ENCODE data around the gene KCNS3. TPM values are rescaled to one million over a fixed set of nuclear protein-coding genes. Genes with fewer than 3 reads are reported as not detected.
A peak's percentile ranks its signal among the peaks of the same experiment; 100 is the strongest.

The KCNS3 gene
- total and polyA plus RNA-seq, 2 of the 13 experiments (the other 11 are each of a cell fraction or from before 2014, with no cell fraction given): not detected

GRCh38 chr2:17901246-17901645, 22.8 kb downstream of the KCNS3 start:
- no peak overlapping the region for H3K4me3 ChIP-seq (replicated peaks in 1 of 3; ENCODE audit: insufficient read depth in 1 of 3, low read depth in 2 of 3, low read length in 3 of 3)
- H3K36me3 ChIP-seq (replicated peaks in 1 of 2; ENCODE audit: control insufficient read depth in 1 of 2, insufficient read depth in 2 of 2, low read length in 2 of 2): no peaks in the 10 kb centered on the region
- 5% methylated on average over 5 of the region's 5 CpGs for WGBS (ENCODE audit: low lambda C conversion rate)
- DNase-seq (ENCODE audit: low spot score): no peak
- H3K79me2 ChIP-seq (ENCODE audit: insufficient read depth, low read length): no peaks in the 10 kb centered on the region
- no peak; the same call in 2 of the 3 replicates for ATAC-seq
- no peak for FAIRE-seq
- no peaks in the 10 kb centered on the region for H4K20me1 ChIP-seq (ENCODE audit: insufficient read depth, low read length)
- H3K27me3 ChIP-seq (ENCODE audit: control insufficient read depth in 1 of 2, insufficient read depth in 2 of 2, low read length in 2 of 2): no peaks in the 10 kb centered on the region
- no peak overlapping the region for H2AFZ ChIP-seq (ENCODE audit: low read length)
- no TSS peak for BruUV-seq (replicated peaks)
- no peaks in the 10 kb centered on the region for H3K4me1 ChIP-seq (ENCODE audit: insufficient read depth, low read length)
- CTCF ChIA-PET (ENCODE audit: low intra/inter-chr PET ratio, low total read pairs): no interaction called here
- H3K27ac ChIP-seq (ENCODE audit: extremely low read length, insufficient read depth, low read length): no peak overlapping the region
- no peak overlapping the region for H3K9ac ChIP-seq (ENCODE audit: insufficient read depth, low read depth, low read length)
- POLR2A ChIA-PET: no interaction called here
- no peak for TF ChIP-seq PCBP1 (IDR thresholded peaks at IDR 0.05; ENCODE audit: borderline replicate concordance, low read depth, low read length)
- TF ChIP-seq LCORL (IDR thresholded peaks at IDR 0.05): peak; percentile 56; the same call in 1 of the 2 replicates
- no peak for TF ChIP-seq LCORL (CRISPR knock-in tag; IDR thresholded peaks at IDR 0.05)
- intact Hi-C loops (cut with micrococcal nuclease; ENCODE audit: unreplicated experiment) (no loop called here), in situ Hi-C loops (cut with HindIII; ENCODE audit: extremely low pct_ligation_motif_present, low pct_unique_long_range_greater_than_20kb) (no loop called here)
- H3K9me3 ChIP-seq (ENCODE audit: low read length): no peaks in the 10 kb centered on the region
- H3K4me2 ChIP-seq (ENCODE audit: low read depth, low read length): no peak overlapping the region

GRCh38 chr2:17910980-17911379, 32.5 kb downstream of the KCNS3 start:
- CTCF ChIA-PET (ENCODE audit: low intra/inter-chr PET ratio, low total read pairs): no interaction called here
- H3K9me3 ChIP-seq (ENCODE audit: low read length): no peaks in the 10 kb centered on the region

More at GRCh38 chr2:17910980-17911379, 32.5 kb downstream of the KCNS3 start:
- Histone ChIP-seq H3K4me3 (replicated peaks in 1 of 3; ENCODE audit: insufficient read depth in 1 of 3, low read depth in 2 of 3, low read length in 3 of 3) (no peak overlapping the region), H4K20me1 (ENCODE audit: insufficient read depth, low read length) (no peaks in the 10 kb centered on the region), H2AFZ (ENCODE audit: low read length) (no peak overlapping the region), H3K27ac (ENCODE audit: extremely low read length, insufficient read depth, low read length) (no peak overlapping the region), H3K27me3 (ENCODE audit: control insufficient read depth in 1 of 2, insufficient read depth in 2 of 2, low read length in 2 of 2) (no peaks in the 10 kb centered on the region), H3K9ac (ENCODE audit: insufficient read depth, low read depth, low read length) (no peak overlapping the region), H3K36me3 (replicated peaks in 1 of 2; ENCODE audit: control insufficient read depth in 1 of 2, insufficient read depth in 2 of 2, low read length in 2 of 2) (no peaks in the 10 kb centered on the region), H3K4me2 (ENCODE audit: low read depth, low read length) (no peak overlapping the region), H3K4me1 (ENCODE audit: insufficient read depth, low read length) (no peaks in the 10 kb centered on the region), H3K79me2 (ENCODE audit: insufficient read depth, low read length) (no peaks in the 10 kb centered on the region)
- FAIRE-seq: no peak
- in situ Hi-C loops (cut with HindIII; ENCODE audit: extremely low pct_ligation_motif_present, low pct_unique_long_range_greater_than_20kb): no loop called here
- no peak for TF ChIP-seq ATRX (CRISPR knock-in tag; IDR thresholded peaks at IDR 0.05; ENCODE audit: borderline replicate concordance)
- no peak for TF ChIP-seq ZNF710 (CRISPR knock-in tag; IDR thresholded peaks at IDR 0.05; ENCODE audit: borderline replicate concordance)
- no peak for TF ChIP-seq CBX5 (CRISPR knock-in tag; IDR thresholded peaks at IDR 0.05; ENCODE audit: borderline replicate concordance)
- no peak for TF ChIP-seq ZZZ3 (CRISPR knock-in tag; IDR thresholded peaks at IDR 0.05; ENCODE audit: borderline replicate concordance)
- TF ChIP-seq ZKSCAN8 (CRISPR knock-in tag; IDR thresholded peaks at IDR 0.05; ENCODE audit: borderline replicate concordance): no peak
- no peak for TF ChIP-seq ZNF761 (CRISPR knock-in tag; conservative IDR thresholded peaks at IDR 0.05)
- TF ChIP-seq SUZ12 (IDR thresholded peaks at IDR 0.05; ENCODE audit: low read depth, low read length): no peak
- ATAC-seq: no peak
- intact Hi-C loops (cut with micrococcal nuclease; ENCODE audit: unreplicated experiment): no loop called here
- 7% methylated on average over 5 of the region's 5 CpGs for WGBS (ENCODE audit: low lambda C conversion rate)
- POLR2A ChIA-PET: no interaction called here
- DNase-seq (ENCODE audit: low spot score): no peak
- no TSS peak for BruUV-seq (replicated peaks)
